ENCODE results near the gene GANC. TPM values are rescaled to one million over a fixed set of nuclear protein-coding genes. Genes with fewer than 3 reads are reported as not detected.
"Not testable (repeated sequence)": the region's sequence is repeated elsewhere in the genome, so short reads cannot be mapped to it uniquely, and the experiment has no call there.

GANC gene
- total RNA-seq, 1 donor = 32.5 TPM

- DNase-seq (ENCODE audit: low read depth) = no peak
- no peak overlapping the region for H3K4me3 ChIP-seq (ENCODE audit: low read depth, low read length)
- TF ChIP-seq CTCF (IDR thresholded peaks at IDR 0.05; ENCODE audit: insufficient read depth, low read length) = no peak
Observed at GRCh38 chr15:42306681-42307080, 33.7 kb downstream of the GANC start.

- DNase-seq (ENCODE audit: low read depth) = no peak
- no peak overlapping the region for H3K4me3 ChIP-seq (ENCODE audit: low read depth, low read length)
- no peak for TF ChIP-seq CTCF (IDR thresholded peaks at IDR 0.05; ENCODE audit: insufficient read depth, low read length)
Observed at GRCh38 chr15:42313463-42313862, 40.5 kb downstream of the GANC start.

GRCh38 chr15:42314818-42315217, 41.8 kb downstream of the GANC start:
- H3K4me3 ChIP-seq (ENCODE audit: low read depth, low read length) = no peak overlapping the region
- no peak for TF ChIP-seq CTCF (IDR thresholded peaks at IDR 0.05; ENCODE audit: insufficient read depth, low read length)
- no peak for DNase-seq (ENCODE audit: low read depth)

- TF ChIP-seq CTCF (IDR thresholded peaks at IDR 0.05; ENCODE audit: insufficient read depth, low read length) = no peak
- H3K4me3 ChIP-seq (ENCODE audit: low read depth, low read length) = no peak overlapping the region
Observed at GRCh38 chr15:42315521-42315920, 42.5 kb downstream of the GANC start.

GRCh38 chr15:42316282-42316805, 43.3 kb downstream of the GANC start:
- not testable (repeated sequence) for H3K4me3 ChIP-seq (ENCODE audit: low read depth, low read length); DNase-seq (ENCODE audit: low read depth)

More at GRCh38 chr15:42315521-42315920, 42.5 kb downstream of the GANC start:
- no peak for DNase-seq (ENCODE audit: low read depth)

- no peak overlapping the region for H3K4me3 ChIP-seq (ENCODE audit: low read depth, low read length)
- DNase-seq (ENCODE audit: low read depth) = no peak
- no peak for TF ChIP-seq CTCF (IDR thresholded peaks at IDR 0.05; ENCODE audit: insufficient read depth, low read length)
Observed at GRCh38 chr15:42319206-42319605, 46.2 kb downstream of the GANC start.

- no peak for TF ChIP-seq CTCF (IDR thresholded peaks at IDR 0.05; ENCODE audit: insufficient read depth, low read length)
- DNase-seq (ENCODE audit: low read depth) = no peak
- no peak overlapping the region for H3K4me3 ChIP-seq (ENCODE audit: low read depth, low read length)
Observed at GRCh38 chr15:42324308-42324707, 51.3 kb downstream of the GANC start.

All from fibroblast of the aortic adventitia (primary cell).